GM21381 (cell line): ENCODE measurements around the gene AKAP13.

ENCODE experiments used
- ATAC-seq: cut with Tn5 transposase; IDR thresholded peaks from one replicate; pipeline ENCODE4 v1.9.1; 2021; ENCODE audit warnings: mild to moderate bottlenecking, moderate library complexity; ENCODE audit not compliant: unreplicated experiment

Gene AKAP13

GRCh38 chr15:85749261-85750151, 369.1 kb downstream of the AKAP13 start:
- no peak for ATAC-seq

GRCh38 chr15:85750319-85751290, 370.2 kb downstream of the AKAP13 start:
- no peak for ATAC-seq

GRCh38 chr15:85751291-85752123, 371.1 kb downstream of the AKAP13 start:
- ATAC-seq, result no peak

- ATAC-seq, result no peak
Observed at GRCh38 chr15:85752124-85752475, 371.7 kb downstream of the AKAP13 start.

- ATAC-seq, result no peak
Observed at GRCh38 chr15:85752491-85752961, 372.1 kb downstream of the AKAP13 start.

- no peak for ATAC-seq
Observed at GRCh38 chr15:85753261-85753660, 372.9 kb downstream of the AKAP13 start.

- no peak for ATAC-seq
Observed at GRCh38 chr15:85753791-85754452, 373.5 kb downstream of the AKAP13 start.

- no peak for ATAC-seq
Observed at GRCh38 chr15:85754989-85755388, 374.6 kb downstream of the AKAP13 start.

- no peak for ATAC-seq
Observed at GRCh38 chr15:85755471-85755870, 375.1 kb downstream of the AKAP13 start.

- no peak for ATAC-seq
Observed at GRCh38 chr15:85755942-85756341, 375.5 kb downstream of the AKAP13 start.

GRCh38 chr15:85756411-85757072, 376.1 kb downstream of the AKAP13 start:
- ATAC-seq, result no peak

- ATAC-seq, result no peak
Observed at GRCh38 chr15:85757073-85757938, 376.9 kb downstream of the AKAP13 start.

GRCh38 chr15:85757939-85758654, 377.7 kb downstream of the AKAP13 start:
- no peak for ATAC-seq

GRCh38 chr15:85758655-85758978, 378.2 kb downstream of the AKAP13 start:
- ATAC-seq, result no peak

- ATAC-seq, result no peak
Observed at GRCh38 chr15:85759376-85759775, 379.0 kb downstream of the AKAP13 start.

- ATAC-seq, result no peak
Observed at GRCh38 chr15:85760049-85760448, 379.6 kb downstream of the AKAP13 start.

GRCh38 chr15:85760531-85761371, 380.3 kb downstream of the AKAP13 start:
- no peak for ATAC-seq
